CD4-positive, alpha-beta T cell treated with Interleukin-4 for 1 hour (primary cell): ENCODE measurements around the gene FHL1.
"Not testable (repeated sequence)": the region's sequence is repeated elsewhere in the genome, so short reads cannot be mapped to it uniquely, and the experiment has no call there.

ENCODE experiments used
- DNase-seq, 2 donors: peaks; one replicate each; pipeline ENCODE4 v3.0.0-alpha.2; 2020 to 2022

Gene FHL1

GRCh38 chrX:136147315-136147901 lies at the start of gene FHL1:
Gene FHL1, plus strand, starts transcription at chrX:136147533.
- DNase-seq = peak; percentile 33 to 67

GRCh38 chrX:136097871-136098805 lies 49.2 kb upstream of the FHL1 start:
- DNase-seq = no peak

DNA sequence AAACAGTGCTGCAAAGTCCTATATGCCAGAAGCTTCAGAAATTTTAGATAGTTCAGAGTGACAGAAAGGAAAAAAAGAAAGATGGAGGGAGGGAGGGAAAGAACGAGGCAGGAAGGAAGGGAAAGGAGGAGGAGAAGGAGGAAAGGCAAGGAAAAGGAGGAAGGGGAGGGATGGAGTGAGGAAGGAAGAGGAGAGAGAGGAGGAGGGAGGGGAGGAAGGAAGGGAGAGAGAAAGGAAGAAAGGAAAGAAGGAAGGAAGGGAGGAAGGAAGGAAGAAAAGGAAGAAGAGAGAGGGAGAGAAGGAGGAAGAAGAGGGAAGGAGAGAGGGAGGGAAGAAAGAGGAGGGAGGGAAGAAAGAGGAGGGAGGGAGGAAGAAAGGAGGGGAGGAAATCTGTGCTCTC lies 42.4 kb upstream of the FHL1 start:
- DNase-seq = no peak

DNA sequence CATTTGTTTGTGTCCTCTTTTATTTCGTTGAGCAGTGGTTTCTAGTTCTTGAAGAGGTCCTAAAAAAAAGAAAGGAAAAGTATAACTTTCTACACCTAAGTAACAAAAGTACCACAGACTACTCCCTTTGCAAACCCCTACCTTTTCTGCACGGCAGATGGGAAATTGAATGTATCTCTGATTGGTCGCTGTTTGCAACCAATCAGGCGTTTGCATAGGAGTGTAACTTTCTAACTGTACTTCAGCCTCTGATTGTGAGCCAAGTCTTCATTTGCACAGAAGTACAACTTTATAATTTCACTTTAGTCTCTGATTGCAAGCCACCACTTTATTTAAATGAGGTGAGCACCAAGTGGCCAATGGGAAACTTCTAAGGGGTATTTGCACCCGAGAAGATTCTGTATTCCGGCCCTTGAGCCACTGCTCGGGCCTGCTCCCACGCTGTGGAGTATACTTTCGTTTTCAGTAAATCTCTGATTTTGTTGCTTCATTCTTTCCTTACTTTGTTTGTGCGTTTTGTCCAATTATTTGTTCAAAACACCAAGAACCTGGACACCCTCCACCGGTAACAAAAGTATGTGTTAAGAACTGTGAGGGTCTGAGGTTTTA lies 40.3 kb upstream of the FHL1 start:
- no peak for DNase-seq

DNA sequence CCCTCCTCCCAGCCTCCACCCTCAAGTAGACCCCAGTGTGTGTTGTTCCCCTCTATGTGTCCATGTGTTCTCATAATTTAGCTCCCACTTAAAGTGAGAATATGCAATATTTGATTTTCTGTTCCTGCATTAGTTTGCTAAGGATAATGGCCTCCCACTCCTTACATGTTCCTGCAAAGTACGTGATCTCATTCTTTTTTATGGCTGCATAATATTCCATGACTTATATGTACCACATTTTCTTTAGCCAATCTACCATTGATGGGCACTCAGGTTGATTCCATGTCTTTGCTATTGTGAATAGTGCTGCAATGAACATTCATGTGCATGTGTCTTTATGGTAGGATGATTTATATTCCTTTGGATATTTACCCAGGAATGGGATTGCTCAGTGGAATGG lies 38.4 kb upstream of the FHL1 start:
- DNase-seq = not testable (repeated sequence)

GRCh38 chrX:136112286-136112685 lies 35.0 kb upstream of the FHL1 start:
- no peak for DNase-seq

GRCh38 chrX:136112778-136113177 lies 34.6 kb upstream of the FHL1 start:
- no peak for DNase-seq

GRCh38 chrX:136115126-136115903 lies 32.0 kb upstream of the FHL1 start:
- no peak for DNase-seq

GRCh38 chrX:136115904-136116297 lies 31.4 kb upstream of the FHL1 start:
- no peak for DNase-seq

DNA sequence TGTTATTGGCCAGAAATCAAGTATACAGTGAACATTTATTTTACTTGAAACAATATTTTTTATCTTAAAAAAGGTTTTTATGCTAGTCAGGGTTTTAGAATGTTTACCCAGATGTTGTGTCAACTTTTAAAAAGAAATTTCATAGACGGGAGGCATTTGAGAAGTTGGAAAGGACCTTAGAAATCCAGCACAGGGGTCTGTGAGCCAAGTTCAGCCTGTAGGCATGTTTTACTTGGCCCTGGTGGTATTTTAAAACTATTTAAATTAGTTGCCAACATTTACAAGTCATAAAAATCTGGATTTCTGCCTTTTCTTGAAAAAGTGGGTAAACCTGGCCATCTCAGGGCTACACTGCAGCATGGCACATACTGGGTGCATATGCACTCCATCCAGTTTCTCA lies 25.5 kb upstream of the FHL1 start:
- DNase-seq = no peak

- no peak for DNase-seq
Observed at GRCh38 chrX:136122207-136122606, 25.1 kb upstream of the FHL1 start.

GRCh38 chrX:136125106-136125505 lies 22.2 kb upstream of the FHL1 start:
- DNase-seq = no peak

DNA sequence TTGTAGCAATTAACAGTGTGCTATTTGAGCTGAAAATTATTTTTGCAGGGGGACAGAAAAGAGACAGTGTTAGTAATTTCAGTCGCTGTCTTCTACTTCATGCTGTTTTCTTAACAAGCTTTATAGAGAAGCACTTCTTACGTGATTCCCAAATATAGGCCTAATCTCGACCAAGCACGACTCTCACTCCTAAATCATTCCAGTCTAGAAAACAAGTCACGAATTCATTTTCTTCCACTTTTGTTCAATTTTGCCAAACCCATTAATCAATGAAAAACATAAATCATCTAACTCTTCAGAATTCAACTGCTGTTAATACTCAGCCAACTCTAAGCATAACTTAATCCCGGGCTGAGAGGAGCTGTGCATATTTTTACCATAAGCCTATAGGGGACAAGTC lies 21.0 kb upstream of the FHL1 start:
- no peak for DNase-seq

DNA sequence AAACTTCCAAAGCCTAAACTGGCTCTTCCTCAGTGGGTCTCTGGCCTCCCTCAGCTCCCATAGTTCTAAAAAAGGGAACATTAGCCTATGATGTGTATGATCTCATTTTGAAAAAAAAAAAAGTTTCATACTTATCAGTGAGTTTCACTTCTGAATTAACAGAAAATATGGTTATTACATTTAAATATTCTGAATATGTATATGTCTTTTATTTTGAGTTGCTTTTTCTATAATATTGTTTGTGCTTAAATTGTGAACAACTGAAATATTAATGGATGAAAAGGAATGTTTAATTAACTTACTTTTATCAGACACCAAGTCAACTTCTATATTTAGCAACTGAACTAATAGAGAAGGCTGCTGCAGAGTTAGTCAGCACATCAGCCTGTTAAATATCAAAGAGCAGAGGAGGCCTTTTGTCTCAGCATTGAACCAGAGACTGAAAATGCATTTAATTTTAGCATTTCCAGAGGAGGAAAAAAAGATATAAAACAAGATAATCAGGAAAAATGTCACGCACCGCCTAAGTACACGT lies 20.4 kb upstream of the FHL1 start:
- DNase-seq = no peak

DNA sequence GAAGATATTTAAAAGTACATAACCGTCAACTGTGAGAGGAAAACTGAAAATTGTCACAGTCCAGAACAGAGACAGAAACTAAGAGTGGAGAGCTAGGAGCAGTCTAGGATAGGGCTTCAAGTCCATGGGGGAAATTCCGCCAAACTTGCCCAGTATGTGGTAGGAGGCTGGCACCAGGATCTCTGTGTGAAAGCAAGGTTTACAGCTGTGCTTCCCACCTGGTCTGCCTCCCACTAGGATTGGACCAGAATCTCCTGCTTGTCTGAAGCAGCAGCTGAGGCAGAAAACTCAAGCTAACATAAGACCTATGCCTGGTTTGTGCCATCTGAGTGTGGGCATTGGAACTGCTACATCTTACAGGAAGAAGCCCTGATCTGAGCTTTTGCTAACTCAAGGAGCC lies 18.6 kb upstream of the FHL1 start:
- no peak for DNase-seq

GRCh38 chrX:136130931-136131833 lies 16.2 kb upstream of the FHL1 start:
- DNase-seq = no peak

- DNase-seq = no peak
Observed at GRCh38 chrX:136138939-136139338, 8.4 kb upstream of the FHL1 start.

DNA sequence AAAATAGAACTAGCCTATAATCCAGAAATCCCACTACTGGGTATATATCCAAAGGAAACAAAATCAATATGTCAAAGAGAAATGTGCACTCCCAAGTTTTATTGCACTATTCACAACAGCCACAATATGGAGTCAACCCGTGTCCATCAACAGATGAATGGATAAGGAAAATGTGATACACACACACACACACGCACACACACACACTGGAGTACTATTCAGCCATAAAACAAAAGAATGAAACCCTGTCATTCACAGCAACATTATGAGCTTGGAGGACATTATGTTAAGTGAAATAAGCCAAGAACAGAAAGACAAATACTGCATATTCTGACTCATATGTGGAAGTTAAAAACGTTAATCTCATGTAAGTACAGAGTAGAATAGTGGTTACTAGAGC lies 5.8 kb upstream of the FHL1 start:
- no peak for DNase-seq

- DNase-seq = no peak
Observed at GRCh38 chrX:136142592-136142991, 4.7 kb upstream of the FHL1 start.

DNA sequence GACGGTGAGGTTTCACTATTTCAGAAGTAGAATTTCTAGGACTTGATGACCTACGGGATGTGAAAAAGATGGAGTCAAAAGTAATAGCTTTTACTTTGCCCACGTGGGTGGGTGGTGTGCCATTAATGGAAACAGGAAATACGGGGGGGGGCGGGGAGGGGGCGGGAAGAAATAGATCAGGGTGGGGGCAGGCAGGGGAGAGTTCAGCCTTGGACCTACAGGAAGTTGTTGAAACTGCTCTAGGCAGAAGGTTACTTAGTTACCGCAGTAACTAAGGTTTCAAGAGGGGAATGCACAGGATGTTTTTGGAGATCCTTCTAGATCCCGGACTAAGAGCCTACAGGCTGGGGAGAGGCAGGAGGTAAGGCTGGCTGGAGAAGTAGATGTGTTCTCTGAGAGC lies 3.6 kb upstream of the FHL1 start:
- DNase-seq = peak; percentile 14 to 49

GRCh38 chrX:136146614-136147314 lies 569 bp upstream of the FHL1 start:
- DNase-seq = no peak
